Measurements from ENCODE around the gene SLC35F4.
"Not testable (repeated sequence)": the region's sequence is repeated elsewhere in the genome, so short reads cannot be mapped to it uniquely, and the experiment has no call there.

The SLC35F4 gene

DNA sequence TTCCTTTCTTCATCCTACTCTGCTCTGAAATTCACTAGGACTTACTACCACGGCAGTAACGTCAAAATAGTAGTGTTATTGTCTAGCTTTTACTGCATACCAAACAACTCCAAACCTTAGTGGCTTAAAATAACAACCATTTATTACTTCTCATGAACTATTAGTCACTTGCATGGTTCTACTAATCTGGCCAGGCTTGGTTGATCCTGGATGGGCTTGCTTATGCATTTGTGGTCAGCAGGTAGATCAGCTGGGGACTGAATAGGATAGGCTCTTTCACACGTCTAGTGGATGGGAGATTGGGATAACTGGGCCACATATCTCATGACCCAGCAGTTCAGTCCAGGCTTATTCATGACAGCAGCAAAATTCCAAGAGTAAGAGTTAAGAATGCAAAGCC is 9.4 kb upstream of the SLC35F4 start:
- H3K4me3 ChIP-seq (ENCODE audit: low read length in 2 of 2), result no peak overlapping the region
- H3K9ac ChIP-seq (ENCODE audit: low read depth in 1 of 2, low read length in 2 of 2), result no peak overlapping the region
- H3K27me3 ChIP-seq (ENCODE audit: control insufficient read depth in 2 of 2, insufficient read depth in 2 of 2, low read length in 2 of 2), result no peaks in the 10 kb centered on the region
- H3K36me3 ChIP-seq (ENCODE audit: control insufficient read depth in 2 of 2, insufficient read depth in 2 of 2, low read length in 2 of 2), result no peaks in the 10 kb centered on the region
- H3K9me3 ChIP-seq (ENCODE audit: control insufficient read depth in 2 of 2, low read length in 2 of 2), result no peaks in the 10 kb centered on the region
- no peaks in the 10 kb centered on the region for H3K4me1 ChIP-seq (ENCODE audit: control insufficient read depth in 2 of 2, insufficient read depth in 2 of 2, low read length in 2 of 2)
- no peak overlapping the region for H3K27ac ChIP-seq (ENCODE audit: low read depth in 2 of 2, low read length in 2 of 2)

- no peak overlapping the region for H3K4me3 ChIP-seq (ENCODE audit: low read length in 2 of 2)
- H3K36me3 ChIP-seq (ENCODE audit: control insufficient read depth in 2 of 2, insufficient read depth in 2 of 2, low read length in 2 of 2), result no peaks in the 10 kb centered on the region
- H3K27ac ChIP-seq (ENCODE audit: low read depth in 2 of 2, low read length in 2 of 2), result no peak overlapping the region
- H3K27me3 ChIP-seq (ENCODE audit: control insufficient read depth in 2 of 2, insufficient read depth in 2 of 2, low read length in 2 of 2), result no peaks in the 10 kb centered on the region
- no peaks in the 10 kb centered on the region for H3K9me3 ChIP-seq (ENCODE audit: control insufficient read depth in 2 of 2, low read length in 2 of 2)
- no peak overlapping the region for H3K9ac ChIP-seq (ENCODE audit: low read depth in 1 of 2, low read length in 2 of 2)
- H3K4me1 ChIP-seq (ENCODE audit: control insufficient read depth in 2 of 2, insufficient read depth in 2 of 2, low read length in 2 of 2), result no peaks in the 10 kb centered on the region
Observed at GRCh38 chr14:57871459-57872080, 5.7 kb upstream of the SLC35F4 start.

- H3K9me3 ChIP-seq (ENCODE audit: control insufficient read depth in 2 of 2, low read length in 2 of 2), result no peaks in the 10 kb centered on the region
- peaks cover 0 to 2% of the 10 kb centered on the region in 2 donors for H3K27me3 ChIP-seq (ENCODE audit: control insufficient read depth in 2 of 2, insufficient read depth in 2 of 2, low read length in 2 of 2)
- no peak overlapping the region for H3K27ac ChIP-seq (ENCODE audit: low read depth in 2 of 2, low read length in 2 of 2)
- H3K36me3 ChIP-seq (ENCODE audit: control insufficient read depth in 2 of 2, insufficient read depth in 2 of 2, low read length in 2 of 2), result no peaks in the 10 kb centered on the region
- H3K4me3 ChIP-seq (ENCODE audit: low read length in 2 of 2), result no peak overlapping the region
- H3K4me1 ChIP-seq (ENCODE audit: control insufficient read depth in 2 of 2, insufficient read depth in 2 of 2, low read length in 2 of 2), result no peaks in the 10 kb centered on the region
- H3K9ac ChIP-seq (ENCODE audit: low read depth in 1 of 2, low read length in 2 of 2), result no peak overlapping the region
Observed at GRCh38 chr14:57870686-57871457, 5.0 kb upstream of the SLC35F4 start.

DNA sequence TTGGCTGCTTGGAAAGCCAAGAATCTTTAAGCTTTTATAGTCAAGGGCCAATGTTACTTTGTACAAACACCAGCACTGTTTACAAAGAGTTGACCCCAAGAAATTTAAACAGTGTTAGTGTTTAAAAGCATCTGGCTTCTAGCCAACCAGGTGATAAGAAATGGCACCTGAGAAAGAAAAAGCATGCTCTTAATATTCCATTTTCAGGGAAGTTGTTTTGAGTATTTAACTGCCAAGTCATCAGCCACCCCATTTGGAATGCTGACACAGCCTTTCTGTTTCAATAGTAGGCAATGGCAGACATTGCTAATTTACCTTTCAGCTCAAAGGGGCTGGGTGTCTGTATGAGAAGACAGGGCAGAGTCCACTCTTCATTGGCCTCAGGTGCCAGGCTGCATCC is 3.7 kb upstream of the SLC35F4 start:
- no peak overlapping the region for H3K4me3 ChIP-seq (ENCODE audit: low read length in 2 of 2)
- H3K9me3 ChIP-seq (ENCODE audit: control insufficient read depth in 2 of 2, low read length in 2 of 2), result no peaks in the 10 kb centered on the region
- no peaks in the 10 kb centered on the region for H3K36me3 ChIP-seq (ENCODE audit: control insufficient read depth in 2 of 2, insufficient read depth in 2 of 2, low read length in 2 of 2)
- peaks cover 0 to 3% of the 10 kb centered on the region in 2 donors for H3K27me3 ChIP-seq (ENCODE audit: control insufficient read depth in 2 of 2, insufficient read depth in 2 of 2, low read length in 2 of 2)
- no peaks in the 10 kb centered on the region for H3K4me1 ChIP-seq (ENCODE audit: control insufficient read depth in 2 of 2, insufficient read depth in 2 of 2, low read length in 2 of 2)
- H3K9ac ChIP-seq (ENCODE audit: low read depth in 1 of 2, low read length in 2 of 2), result no peak overlapping the region
- no peak overlapping the region for H3K27ac ChIP-seq (ENCODE audit: low read depth in 2 of 2, low read length in 2 of 2)

DNA sequence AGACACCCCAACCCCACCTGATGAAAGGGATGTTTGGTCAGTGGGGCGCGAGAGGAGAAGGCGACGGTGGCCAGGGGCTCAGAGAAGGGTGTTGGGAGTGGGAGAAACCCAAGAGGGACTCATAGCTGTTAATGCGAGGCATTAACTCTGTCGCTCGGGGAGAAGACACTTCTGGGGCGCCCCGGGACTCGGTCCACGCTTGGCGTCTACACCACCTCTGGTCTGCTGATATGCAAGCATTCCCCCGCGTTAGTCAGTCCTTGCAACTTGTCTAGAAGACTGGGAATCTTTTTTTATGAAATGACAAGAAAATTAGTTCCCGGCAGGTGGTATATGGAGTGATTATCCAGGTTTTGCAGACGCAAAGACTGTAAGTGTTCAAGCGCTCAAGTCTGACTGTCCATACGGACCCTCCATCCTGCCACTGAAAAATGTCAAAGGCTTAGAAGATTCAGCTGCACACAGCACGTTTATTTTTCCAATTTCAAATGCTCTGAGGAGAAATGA is 360 bp upstream of the SLC35F4 start:
- Histone ChIP-seq H3K4me1 (ENCODE audit: control insufficient read depth in 2 of 2, insufficient read depth in 2 of 2, low read length in 2 of 2) (no peaks in the 10 kb centered on the region), H3K9me3 (ENCODE audit: control insufficient read depth in 2 of 2, low read length in 2 of 2) (no peaks in the 10 kb centered on the region), H3K36me3 (ENCODE audit: control insufficient read depth in 2 of 2, insufficient read depth in 2 of 2, low read length in 2 of 2) (no peaks in the 10 kb centered on the region), H3K4me3 (ENCODE audit: low read length in 2 of 2) (no peak overlapping the region), H3K9ac (ENCODE audit: low read depth in 1 of 2, low read length in 2 of 2) (no peak overlapping the region), H3K27me3 (ENCODE audit: control insufficient read depth in 2 of 2, insufficient read depth in 2 of 2, low read length in 2 of 2) (peaks cover 0 to 7% of the 10 kb centered on the region in 2 donors), H3K27ac (ENCODE audit: low read depth in 2 of 2, low read length in 2 of 2) (no peak overlapping the region)

GRCh38 chr14:57865066-57865402 is 858 bp downstream of the SLC35F4 start:
- H3K4me1 ChIP-seq (ENCODE audit: control insufficient read depth in 2 of 2, insufficient read depth in 2 of 2, low read length in 2 of 2), result no peaks in the 10 kb centered on the region
- no peak overlapping the region for H3K27ac ChIP-seq (ENCODE audit: low read depth in 2 of 2, low read length in 2 of 2)
- H3K27me3 ChIP-seq (ENCODE audit: control insufficient read depth in 2 of 2, insufficient read depth in 2 of 2, low read length in 2 of 2), result peaks cover 0 to 7% of the 10 kb centered on the region in 2 donors
- no peaks in the 10 kb centered on the region for H3K36me3 ChIP-seq (ENCODE audit: control insufficient read depth in 2 of 2, insufficient read depth in 2 of 2, low read length in 2 of 2)
- H3K9me3 ChIP-seq (ENCODE audit: control insufficient read depth in 2 of 2, low read length in 2 of 2), result no peaks in the 10 kb centered on the region
- no peak overlapping the region for H3K4me3 ChIP-seq (ENCODE audit: low read length in 2 of 2)
- no peak overlapping the region for H3K9ac ChIP-seq (ENCODE audit: low read depth in 1 of 2, low read length in 2 of 2)

DNA sequence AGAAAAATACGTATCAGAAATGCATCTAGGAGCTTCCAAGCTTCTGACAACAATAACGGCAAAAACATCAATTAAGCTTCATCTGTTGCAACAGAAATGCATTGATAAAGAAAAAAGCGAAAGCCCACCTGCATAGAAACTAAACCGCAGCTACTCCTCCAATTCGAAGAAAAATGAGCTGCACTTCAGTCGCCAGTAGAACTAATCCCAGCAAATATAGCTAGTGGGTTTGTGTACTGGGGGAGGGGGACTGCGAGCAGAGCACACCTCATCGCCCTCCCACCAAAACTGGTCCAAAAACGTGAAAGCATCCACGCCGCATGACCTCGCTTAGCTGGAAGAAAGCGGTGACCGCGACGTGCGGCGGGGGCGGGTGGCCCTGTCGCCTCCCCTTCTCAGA is 1.2 kb downstream of the SLC35F4 start:
- no peaks in the 10 kb centered on the region for H3K9me3 ChIP-seq (ENCODE audit: control insufficient read depth in 2 of 2, low read length in 2 of 2)
- H3K4me3 ChIP-seq (ENCODE audit: low read length in 2 of 2), result no peak overlapping the region
- no peaks in the 10 kb centered on the region for H3K4me1 ChIP-seq (ENCODE audit: control insufficient read depth in 2 of 2, insufficient read depth in 2 of 2, low read length in 2 of 2)
- no peak overlapping the region for H3K27ac ChIP-seq (ENCODE audit: low read depth in 2 of 2, low read length in 2 of 2)
- no peaks in the 10 kb centered on the region for H3K36me3 ChIP-seq (ENCODE audit: control insufficient read depth in 2 of 2, insufficient read depth in 2 of 2, low read length in 2 of 2)
- no peak overlapping the region for H3K9ac ChIP-seq (ENCODE audit: low read depth in 1 of 2, low read length in 2 of 2)
- H3K27me3 ChIP-seq (ENCODE audit: control insufficient read depth in 2 of 2, insufficient read depth in 2 of 2, low read length in 2 of 2), result peaks cover 0 to 7% of the 10 kb centered on the region in 2 donors

- H3K27me3 ChIP-seq (ENCODE audit: control insufficient read depth in 2 of 2, insufficient read depth in 2 of 2, low read length in 2 of 2), result peaks cover 0 to 7% of the 10 kb centered on the region in 2 donors
- no peak overlapping the region for H3K4me3 ChIP-seq (ENCODE audit: low read length in 2 of 2)
- no peak overlapping the region for H3K9ac ChIP-seq (ENCODE audit: low read depth in 1 of 2, low read length in 2 of 2)
- H3K27ac ChIP-seq (ENCODE audit: low read depth in 2 of 2, low read length in 2 of 2), result no peak overlapping the region
- H3K4me1 ChIP-seq (ENCODE audit: control insufficient read depth in 2 of 2, insufficient read depth in 2 of 2, low read length in 2 of 2), result no peaks in the 10 kb centered on the region
- H3K36me3 ChIP-seq (ENCODE audit: control insufficient read depth in 2 of 2, insufficient read depth in 2 of 2, low read length in 2 of 2), result no peaks in the 10 kb centered on the region
- H3K9me3 ChIP-seq (ENCODE audit: control insufficient read depth in 2 of 2, low read length in 2 of 2), result no peaks in the 10 kb centered on the region
Observed at GRCh38 chr14:57863471-57863870, 2.4 kb downstream of the SLC35F4 start.

DNA sequence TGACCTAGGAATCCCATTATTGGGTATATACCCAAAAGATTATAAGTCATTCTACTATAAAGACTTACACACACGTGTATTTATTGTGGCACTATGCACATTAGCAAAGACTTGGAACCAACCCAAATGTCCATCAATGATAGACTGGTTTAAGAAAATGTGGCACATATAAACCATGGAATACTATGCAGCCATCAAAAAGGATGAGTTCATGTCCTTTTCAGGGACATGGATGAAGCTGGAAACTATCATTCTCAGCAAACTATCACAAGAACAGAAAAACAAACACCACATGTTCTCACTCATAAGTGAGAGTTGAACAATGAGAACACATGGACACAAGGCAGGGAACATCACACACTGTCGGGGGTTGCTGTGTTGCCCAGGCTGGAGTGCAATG is 10.2 kb downstream of the SLC35F4 start:
- H3K27me3 ChIP-seq (ENCODE audit: control insufficient read depth in 2 of 2, insufficient read depth in 2 of 2, low read length in 2 of 2); H3K9ac ChIP-seq (ENCODE audit: low read depth in 1 of 2, low read length in 2 of 2); H3K27ac ChIP-seq (ENCODE audit: low read depth in 2 of 2, low read length in 2 of 2); H3K9me3 ChIP-seq (ENCODE audit: control insufficient read depth in 2 of 2, low read length in 2 of 2); H3K4me3 ChIP-seq (ENCODE audit: low read length in 2 of 2); H3K4me1 ChIP-seq (ENCODE audit: control insufficient read depth in 2 of 2, insufficient read depth in 2 of 2, low read length in 2 of 2); H3K36me3 ChIP-seq (ENCODE audit: control insufficient read depth in 2 of 2, insufficient read depth in 2 of 2, low read length in 2 of 2): not testable (repeated sequence)

- H3K4me3 ChIP-seq (ENCODE audit: low read length in 2 of 2), result no peak overlapping the region
- no peaks in the 10 kb centered on the region for H3K27me3 ChIP-seq (ENCODE audit: control insufficient read depth in 2 of 2, insufficient read depth in 2 of 2, low read length in 2 of 2)
- no peaks in the 10 kb centered on the region for H3K9me3 ChIP-seq (ENCODE audit: control insufficient read depth in 2 of 2, low read length in 2 of 2)
- H3K36me3 ChIP-seq (ENCODE audit: control insufficient read depth in 2 of 2, insufficient read depth in 2 of 2, low read length in 2 of 2), result no peaks in the 10 kb centered on the region
- H3K27ac ChIP-seq (ENCODE audit: low read depth in 2 of 2, low read length in 2 of 2), result no peak overlapping the region
- no peaks in the 10 kb centered on the region for H3K4me1 ChIP-seq (ENCODE audit: control insufficient read depth in 2 of 2, insufficient read depth in 2 of 2, low read length in 2 of 2)
- no peak overlapping the region for H3K9ac ChIP-seq (ENCODE audit: low read depth in 1 of 2, low read length in 2 of 2)
Observed at GRCh38 chr14:57854571-57854970, 11.3 kb downstream of the SLC35F4 start.
